Measurements from ENCODE around the gene AKAP9. TPM values are rescaled to one million over a fixed set of nuclear protein-coding genes. Genes with fewer than 3 reads are reported as not detected.

Gene AKAP9
- polyA plus RNA-seq, 1 donor (not counting 4 experiments of a cell fraction or from before 2014, with no cell fraction given) = 19.0 TPM

DNA sequence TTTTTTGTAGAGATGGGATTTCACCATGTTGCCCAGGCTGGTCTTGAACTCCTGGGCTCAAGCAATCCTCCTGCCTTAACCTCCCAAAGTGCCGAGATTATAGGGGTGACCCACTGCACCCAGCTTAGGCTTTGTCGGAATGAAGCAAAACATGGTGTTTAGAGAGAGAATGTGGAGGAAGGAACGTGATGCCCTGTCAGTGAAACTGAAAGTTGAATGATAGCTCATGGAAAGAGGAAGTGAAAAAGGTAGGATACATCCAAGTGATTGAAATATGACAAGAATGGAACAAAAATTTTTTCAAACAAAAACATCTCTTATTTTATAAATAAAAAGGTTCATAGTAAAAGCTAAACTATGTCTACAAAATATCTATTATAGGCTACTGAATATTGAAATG lies 5.9 kb downstream of the AKAP9 start:
- Histone ChIP-seq H3K27me3 (ENCODE audit: control insufficient read depth, extremely low read depth, insufficient read depth, low read length) (no peaks in the 10 kb centered on the region), H3K36me3 (ENCODE audit: control insufficient read depth in 2 of 2, extremely low read depth in 1 of 2, insufficient read depth in 2 of 2, low read length in 2 of 2) (no peaks in the 10 kb centered on the region), H3K9me1 (ENCODE audit: control insufficient read depth, extremely low read depth, insufficient read depth, low read length) (no peaks in the 10 kb centered on the region), H3K79me2 (ENCODE audit: control insufficient read depth, insufficient read depth, low read length) (peaks cover 63% of the 10 kb centered on the region), H3K9me3 (ENCODE audit: control insufficient read depth, low read depth, low read length) (no peaks in the 10 kb centered on the region), H3K9ac (ENCODE audit: control insufficient read depth, extremely low read depth, insufficient read depth, low read length) (no peak overlapping the region), H2AFZ (ENCODE audit: control insufficient read depth, low read length) (no peak overlapping the region), H3K27ac (ENCODE audit: control insufficient read depth, insufficient read depth, low read length) (no peak overlapping the region), H3K4me1 (ENCODE audit: control insufficient read depth, extremely low read depth, insufficient read depth, low read length) (no peaks in the 10 kb centered on the region), H4K20me1 (ENCODE audit: control insufficient read depth, extremely low read depth, insufficient read depth, low read length) (no peaks in the 10 kb centered on the region), H3K4me2 (ENCODE audit: control insufficient read depth, extremely low read depth, insufficient read depth, low read depth, low read length) (no peak overlapping the region), H3K4me3 (ENCODE audit: control insufficient read depth in 2 of 3, extremely low read depth in 1 of 3, insufficient read depth in 2 of 3, low read depth in 1 of 3, low read length in 3 of 3) (no peak overlapping the region)
- FAIRE-seq (no peak), DNase-seq (ENCODE audit: low read depth, low spot score) (no peak)
- dilution Hi-C loops (cut with MboI; ENCODE audit: extremely low pct_ligation_motif_present, low sequenced_read_pairs) = no loop called here
- no peak for TF ChIP-seq EZH2 (IDR thresholded peaks at IDR 0.05; ENCODE audit: low read length)
- no peak for TF ChIP-seq CTCF (optimal IDR thresholded peaks at IDR 0.05 in 1 of 3, IDR thresholded peaks at IDR 0.05 in 1 of 3, conservative IDR thresholded peaks at IDR 0.05 in 1 of 3; ENCODE audit: extremely low read depth in 1 of 3, insufficient read depth in 2 of 3, low read length in 3 of 3)

GRCh38 chr7:91947948-91948347 lies 7.3 kb downstream of the AKAP9 start:
- Histone ChIP-seq H2AFZ (ENCODE audit: control insufficient read depth, low read length) (no peak overlapping the region), H3K79me2 (ENCODE audit: control insufficient read depth, insufficient read depth, low read length) (peaks cover 57% of the 10 kb centered on the region), H3K27me3 (ENCODE audit: control insufficient read depth, extremely low read depth, insufficient read depth, low read length) (no peaks in the 10 kb centered on the region), H3K9me1 (ENCODE audit: control insufficient read depth, extremely low read depth, insufficient read depth, low read length) (no peaks in the 10 kb centered on the region), H4K20me1 (ENCODE audit: control insufficient read depth, extremely low read depth, insufficient read depth, low read length) (no peaks in the 10 kb centered on the region), H3K4me1 (ENCODE audit: control insufficient read depth, extremely low read depth, insufficient read depth, low read length) (no peaks in the 10 kb centered on the region), H3K4me3 (ENCODE audit: control insufficient read depth in 2 of 3, extremely low read depth in 1 of 3, insufficient read depth in 2 of 3, low read depth in 1 of 3, low read length in 3 of 3) (no peak overlapping the region), H3K9ac (ENCODE audit: control insufficient read depth, extremely low read depth, insufficient read depth, low read length) (no peak overlapping the region), H3K27ac (ENCODE audit: control insufficient read depth, insufficient read depth, low read length) (no peak overlapping the region), H3K9me3 (ENCODE audit: control insufficient read depth, low read depth, low read length) (no peaks in the 10 kb centered on the region), H3K36me3 (ENCODE audit: control insufficient read depth in 2 of 2, extremely low read depth in 1 of 2, insufficient read depth in 2 of 2, low read length in 2 of 2) (no peaks in the 10 kb centered on the region), H3K4me2 (ENCODE audit: control insufficient read depth, extremely low read depth, insufficient read depth, low read depth, low read length) (no peak overlapping the region)
- dilution Hi-C loops (cut with MboI; ENCODE audit: extremely low pct_ligation_motif_present, low sequenced_read_pairs) = no loop called here
- no peak for FAIRE-seq
- DNase-seq (ENCODE audit: low read depth, low spot score) = no peak
- TF ChIP-seq EZH2 (IDR thresholded peaks at IDR 0.05; ENCODE audit: low read length) = no peak
- TF ChIP-seq CTCF (optimal IDR thresholded peaks at IDR 0.05 in 1 of 3, IDR thresholded peaks at IDR 0.05 in 1 of 3, conservative IDR thresholded peaks at IDR 0.05 in 1 of 3; ENCODE audit: extremely low read depth in 1 of 3, insufficient read depth in 2 of 3, low read length in 3 of 3) = no peak
